Cardiac fibroblast (primary cell): Measurements from ENCODE around the gene NCLN.
A peak's percentile ranks its signal among the peaks of the same experiment; 100 is the strongest.
"Not testable (repeated sequence)": the region's sequence is repeated elsewhere in the genome, so short reads cannot be mapped to it uniquely, and the experiment has no call there.

Source experiments
- DNase-seq, 2 donors: peaks; one replicate each; pipeline versions ENCODE4 v3.0.0 to v3.0.0-alpha.2; 2010; ENCODE audit warnings: low read depth in 2 of 2
- H3K4me3 ChIP-seq, 2 donors: replicated peaks in 1 of 2; 1 replicate in 1 of 2; 2 replicates in 1 of 2; pipeline ENCODE4 v1.5.1; 2011; ENCODE audit warnings: low read depth in 2 of 2, low read length in 2 of 2, mild to moderate bottlenecking in 2 of 2, moderate library complexity in 1 of 2
- TF ChIP-seq, protein P1 (sequence below): IDR thresholded peaks from one replicate; pipeline ENCODE4 v1.5.1; 2011; ENCODE audit warnings: low read depth, mild to moderate bottlenecking, low read length, inconsistent platforms

Gene NCLN

GRCh38 chr19:3229888-3230496 lies 44.3 kb downstream of the NCLN start:
- no peak for DNase-seq
- no peak overlapping the region for H3K4me3 ChIP-seq
- TF ChIP-seq, protein P1, sequence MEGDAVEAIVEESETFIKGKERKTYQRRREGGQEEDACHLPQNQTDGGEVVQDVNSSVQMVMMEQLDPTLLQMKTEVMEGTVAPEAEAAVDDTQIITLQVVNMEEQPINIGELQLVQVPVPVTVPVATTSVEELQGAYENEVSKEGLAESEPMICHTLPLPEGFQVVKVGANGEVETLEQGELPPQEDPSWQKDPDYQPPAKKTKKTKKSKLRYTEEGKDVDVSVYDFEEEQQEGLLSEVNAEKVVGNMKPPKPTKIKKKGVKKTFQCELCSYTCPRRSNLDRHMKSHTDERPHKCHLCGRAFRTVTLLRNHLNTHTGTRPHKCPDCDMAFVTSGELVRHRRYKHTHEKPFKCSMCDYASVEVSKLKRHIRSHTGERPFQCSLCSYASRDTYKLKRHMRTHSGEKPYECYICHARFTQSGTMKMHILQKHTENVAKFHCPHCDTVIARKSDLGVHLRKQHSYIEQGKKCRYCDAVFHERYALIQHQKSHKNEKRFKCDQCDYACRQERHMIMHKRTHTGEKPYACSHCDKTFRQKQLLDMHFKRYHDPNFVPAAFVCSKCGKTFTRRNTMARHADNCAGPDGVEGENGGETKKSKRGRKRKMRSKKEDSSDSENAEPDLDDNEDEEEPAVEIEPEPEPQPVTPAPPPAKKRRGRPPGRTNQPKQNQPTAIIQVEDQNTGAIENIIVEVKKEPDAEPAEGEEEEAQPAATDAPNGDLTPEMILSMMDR = no peak

GRCh38 chr19:3231288-3231687 lies 45.6 kb downstream of the NCLN start:
- TF ChIP-seq, protein P1 = no peak
- no peak overlapping the region for H3K4me3 ChIP-seq
- no peak for DNase-seq

GRCh38 chr19:3233116-3233515 lies 47.4 kb downstream of the NCLN start:
- TF ChIP-seq, protein P1 = no peak
- DNase-seq = no peak
- H3K4me3 ChIP-seq = no peak overlapping the region

DNA sequence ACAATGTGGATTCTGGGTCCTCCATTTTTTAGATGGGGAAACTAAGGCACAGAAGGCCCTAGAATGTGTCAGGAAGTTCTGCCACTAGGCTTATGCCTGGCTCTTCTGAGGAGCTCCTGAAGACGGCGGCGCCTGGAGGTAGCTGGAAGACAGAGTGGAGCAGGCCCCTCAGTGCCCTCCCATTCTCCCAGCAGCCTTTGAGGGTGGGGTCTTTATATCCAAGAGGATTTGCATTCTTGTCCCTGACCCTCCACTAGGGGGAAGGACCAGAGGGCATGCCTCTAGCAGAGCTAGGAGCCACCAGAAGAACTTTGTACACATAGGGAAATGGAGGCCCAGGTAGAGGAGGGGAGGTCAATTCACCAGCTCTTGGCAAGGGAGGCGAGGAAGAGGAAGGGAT lies 48.1 kb downstream of the NCLN start:
- no peak overlapping the region for H3K4me3 ChIP-seq
- TF ChIP-seq, protein P1 = no peak
- DNase-seq = no peak

DNA sequence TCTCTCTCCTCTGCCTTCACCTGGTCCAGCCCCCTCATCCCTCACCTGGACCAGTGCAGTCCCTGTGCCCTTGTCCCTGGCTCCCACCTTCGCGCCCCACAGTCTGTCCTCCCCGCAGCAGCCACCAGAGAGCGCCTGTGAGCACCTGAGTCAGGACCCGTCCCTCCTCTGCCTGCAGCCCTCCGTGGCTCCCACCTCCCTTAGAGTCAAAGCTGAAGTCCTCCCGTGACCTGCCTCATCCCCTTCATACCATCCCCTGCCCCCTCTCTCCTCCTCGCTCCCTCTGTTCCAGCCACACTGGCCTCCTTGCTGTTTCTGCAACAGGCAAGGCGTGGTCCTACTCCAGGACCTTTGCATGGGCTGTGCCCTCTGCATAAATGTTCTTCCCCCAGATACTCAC lies 49.1 kb downstream of the NCLN start:
- TF ChIP-seq, protein P1 = peak; percentile 38
- no peak for DNase-seq
- no peak overlapping the region for H3K4me3 ChIP-seq

DNA sequence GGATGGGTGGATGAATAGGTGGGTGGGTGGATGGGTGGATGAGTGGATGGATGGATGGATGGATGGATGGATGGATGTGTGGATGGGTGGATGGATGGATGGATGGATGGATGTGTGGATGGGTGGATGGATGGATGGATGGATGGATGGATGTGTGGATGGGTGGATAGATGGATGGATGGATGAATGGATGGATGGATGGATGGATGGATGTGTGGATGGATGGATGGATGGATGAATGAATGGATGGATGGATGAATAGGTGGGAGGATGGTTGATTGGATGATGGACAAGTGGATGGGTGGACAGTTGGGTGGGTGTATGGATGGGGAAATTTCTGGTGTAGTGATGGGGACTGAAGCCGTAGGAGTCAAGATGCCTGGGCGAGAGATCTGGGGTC lies 49.9 kb downstream of the NCLN start:
- not testable (repeated sequence) for H3K4me3 ChIP-seq, DNase-seq

- no peak for DNase-seq
- H3K4me3 ChIP-seq = no peak overlapping the region
- TF ChIP-seq, protein P1 = no peak
Observed at GRCh38 chr19:3236272-3236671, 50.5 kb downstream of the NCLN start.
